GM23338 (cell line): ENCODE data around the gene MTRR. TPM values are rescaled to one million over a fixed set of nuclear protein-coding genes. Genes with fewer than 3 reads are reported as not detected.

Experiments
- ATAC-seq: fragments of 200-7000 bp; cut with Tn5 transposase; 3 replicates; pipeline ENCODE4 v1.9.1; 2020
- DNase-seq: peaks from one replicate; pipeline ENCODE4 v3.0.0-alpha.2; 2015; ENCODE audit warnings: low spot score
- H2AFZ ChIP-seq: fragments of 200-600 bp; sonication (generic); 2 replicates; pipeline ENCODE4 v1.8.0; 2016; ENCODE audit warnings: antibody characterized with exemption, mild to moderate bottlenecking, moderate library complexity
- H3F3A ChIP-seq: fragments of 200-600 bp; sonication (generic); replicated peaks from 2 replicates; pipeline ENCODE4 v1.8.0; 2017; ENCODE audit warnings: antibody characterized with exemption, mixed run types, low read depth
- H3K27ac ChIP-seq: fragments of 200-600 bp; sonication (generic); 2 replicates; pipeline ENCODE4 v1.6.1; 2016; ENCODE audit warnings: low read depth
- H3K27me3 ChIP-seq: fragments of 200-600 bp; sonication (generic); 2 replicates; pipeline ENCODE4 v1.8.0; 2016; ENCODE audit warnings: mild to moderate bottlenecking, mixed run types, moderate library complexity; ENCODE audit not compliant: insufficient read depth
- H3K36me3 ChIP-seq: fragments of 200-600 bp; sonication (generic); 2 replicates; pipeline ENCODE4 v1.8.0; 2016; ENCODE audit warnings: mild to moderate bottlenecking; ENCODE audit not compliant: insufficient read depth
- H3K4me1 ChIP-seq: fragments of 200-600 bp; sonication (generic); 2 replicates; pipeline ENCODE4 v1.8.0; 2016; ENCODE audit warnings: mild to moderate bottlenecking, moderate library complexity; ENCODE audit not compliant: insufficient read depth
- H3K4me2 ChIP-seq: fragments of 200-600 bp; sonication (generic); 2 replicates; pipeline ENCODE4 v1.7.1; 2017; ENCODE audit warnings: mixed run types
- H3K4me3 ChIP-seq: fragments of 200-600 bp; sonication (generic); 2 replicates; pipeline ENCODE4 v1.6.1; 2016; ENCODE audit warnings: mixed run types
- H3K79me2 ChIP-seq: fragments of 200-600 bp; sonication (generic); replicated peaks from 2 replicates; pipeline ENCODE4 v1.8.0; 2017; ENCODE audit warnings: mild to moderate bottlenecking; ENCODE audit not compliant: insufficient read depth
- H3K9me2 ChIP-seq: fragments of 200-600 bp; sonication (generic); 2 replicates; pipeline ENCODE4 v1.8.0; 2017; ENCODE audit not compliant: insufficient read depth
- H4K20me1 ChIP-seq: fragments of 200-600 bp; sonication (generic); replicated peaks from 2 replicates; pipeline ENCODE4 v1.8.0; 2017; ENCODE audit warnings: mild to moderate bottlenecking; ENCODE audit not compliant: insufficient read depth
- H3K27ac Mint-ChIP-seq: 2 replicates; pipeline ENCODE4 v1.8.0; 2020; ENCODE audit warnings: inconsistent platforms, mild to moderate bottlenecking, moderate library complexity, mixed read lengths
- H3K27me3 Mint-ChIP-seq: 3 replicates; pipeline ENCODE4 v1.8.0; 2022; ENCODE audit warnings: low read depth, mild to moderate bottlenecking, moderate library complexity, mixed read lengths, inconsistent platforms; ENCODE audit not compliant: insufficient read depth, poor library complexity
- H3K36me3 Mint-ChIP-seq: 3 replicates; pipeline ENCODE4 v1.8.0; 2021; ENCODE audit warnings: low read depth, mild to moderate bottlenecking, inconsistent platforms, moderate library complexity, mixed read lengths
- H3K4me1 Mint-ChIP-seq: 3 replicates; pipeline ENCODE4 v1.8.0; 2020; ENCODE audit warnings: mild to moderate bottlenecking, inconsistent platforms, mixed read lengths
- H3K4me3 Mint-ChIP-seq: 3 replicates; pipeline ENCODE4 v1.8.0; 2021; ENCODE audit warnings: moderate library complexity, mild to moderate bottlenecking, inconsistent platforms, mixed read lengths
- H3K9me3 Mint-ChIP-seq: 3 replicates; pipeline ENCODE4 v1.8.0; 2020; ENCODE audit warnings: moderate library complexity, mild to moderate bottlenecking, inconsistent platforms, mixed read lengths
- CREB1 ChIP-seq: fragments of 250-450 bp; sonication (Bioruptor Pico); IDR thresholded peaks from 2 replicates; pipeline ENCODE4 v1.5.0; 2020; ENCODE audit warnings: low read depth, mild to moderate bottlenecking, moderate library complexity
- CTCF ChIP-seq, 2 experiments: fragments of 200-600 bp in 1 of 2; sonication (generic) in 1 of 2; conservative IDR thresholded peaks; 2 replicates each; pipeline versions ENCODE4 v1.5.1 to v1.6.1; 2016 to 2017; ENCODE audit warnings: antibody characterized with exemption in 2 of 2, low read depth in 2 of 2, mild to moderate bottlenecking in 2 of 2, moderate library complexity in 1 of 2
- ETS1 ChIP-seq: IDR thresholded peaks from 2 replicates; pipeline ENCODE4 v1.6.1; 2016; ENCODE audit warnings: antibody characterized with exemption
- EZH2 ChIP-seq: fragments of 200-600 bp; sonication (generic); IDR thresholded peaks from one replicate; pipeline ENCODE4 v1.8.0; 2017; ENCODE audit warnings: antibody characterized with exemption, mild to moderate bottlenecking, low read depth; ENCODE audit not compliant: unreplicated experiment
- EZH2phosphoT487 ChIP-seq: fragments of 200-600 bp; sonication (generic); IDR thresholded peaks from one replicate; pipeline ENCODE4 v1.8.1; 2018; ENCODE audit warnings: antibody characterized with exemption; ENCODE audit not compliant: unreplicated experiment
- JUNB ChIP-seq: IDR thresholded peaks from one replicate; pipeline ENCODE4 v1.6.1; 2016; ENCODE audit warnings: antibody characterized with exemption; ENCODE audit not compliant: unreplicated experiment
- NANOG ChIP-seq: IDR thresholded peaks from 2 replicates; pipeline ENCODE4 v1.6.1; 2016; ENCODE audit warnings: antibody characterized with exemption, borderline replicate concordance
- POLR2AphosphoS5 ChIP-seq: IDR thresholded peaks from 2 replicates; pipeline ENCODE4 v1.6.1; 2016; ENCODE audit warnings: antibody characterized with exemption, low read depth
- REST ChIP-seq: IDR thresholded peaks from one replicate; pipeline ENCODE4 v1.6.1; 2018; ENCODE audit warnings: antibody characterized with exemption; ENCODE audit not compliant: unreplicated experiment
- STAT1 ChIP-seq: IDR thresholded peaks from one replicate; pipeline ENCODE4 v1.6.1; 2016; ENCODE audit warnings: antibody characterized with exemption; ENCODE audit not compliant: unreplicated experiment
- ZNF114 ChIP-seq: fragments of 250-450 bp; sonication (Bioruptor Pico); IDR thresholded peaks from 2 replicates; pipeline ENCODE4 v1.5.0; 2020; ENCODE audit warnings: mild to moderate bottlenecking, moderate library complexity
- ZNF331 ChIP-seq: fragments of 250-450 bp; sonication (Bioruptor Pico); IDR thresholded peaks from 2 replicates; pipeline ENCODE4 v1.5.0; 2020; ENCODE audit warnings: low read depth, mild to moderate bottlenecking, moderate library complexity
- ZNF462 ChIP-seq: fragments of 250-450 bp; sonication (Bioruptor Pico); IDR thresholded peaks from 2 replicates; pipeline ENCODE4 v1.5.0; 2020; ENCODE audit warnings: mild to moderate bottlenecking, moderate library complexity
- polyA plus RNA-seq: library from polyadenylated mRNA; unstranded; fragments of >200 nt; fragmentation: Nextera tagmentation; extraction: Ambion mirVana; gene quantifications from 2 replicates; pipeline ENCODE4 v1.2.1, GENCODE V29; 2016
- total RNA-seq: library from RNA; depleted of rRNA; stranded (reverse); fragments of >200 nt; shearing (Covaris generic); gene quantifications from 2 replicates; pipeline ENCODE4 v1.2.3, GENCODE V29; 2014

Gene MTRR
- total and polyA plus RNA-seq, 2 experiments from 2014 or later: 16.5 to 55.9 TPM

GRCh38 chr5:7908317-7908716 lies 39.4 kb downstream of the MTRR start:
- peaks cover 3% of the 10 kb centered on the region; the same call in 1 of the 2 replicates for H3K9me2 ChIP-seq
- no peak overlapping the region for H2AFZ ChIP-seq
- DNase-seq (no peak), ATAC-seq (no peak)
- no peaks in the 10 kb centered on the region for H3F3A ChIP-seq
- TF ChIP-seq REST (no peak), POLR2AphosphoS5 (no peak), NANOG (no peak), ETS1 (no peak), ZNF331 (CRISPR knock-in tag) (no peak), EZH2phosphoT487 (no peak), ZNF114 (no peak), CREB1 (CRISPR knock-in tag) (no peak), ZNF462 (CRISPR knock-in tag) (no peak), CTCF (conservative IDR thresholded peaks at IDR 0.05; ENCODE audit: low read depth in 2 of 2) (no peak), STAT1 (no peak), EZH2 (no peak), JUNB (no peak)
- no peak overlapping the region for H3K4me3 Mint-ChIP-seq
- H3K79me2 ChIP-seq: no peaks in the 10 kb centered on the region
- H3K4me1 ChIP-seq: no peaks in the 10 kb centered on the region
- H3K4me2 ChIP-seq: no peak overlapping the region
- peaks cover 4% of the 10 kb centered on the region; the same call in 1 of the 2 replicates for H3K36me3 ChIP-seq
- no peaks in the 10 kb centered on the region for H4K20me1 ChIP-seq
- no peaks in the 10 kb centered on the region for H3K27me3 ChIP-seq
- H3K4me1 Mint-ChIP-seq: no peaks in the 10 kb centered on the region
- H3K27ac Mint-ChIP-seq: no peak overlapping the region
- H3K36me3 Mint-ChIP-seq: peaks cover 64% of the 10 kb centered on the region
- H3K27ac ChIP-seq: no peak overlapping the region
- peaks cover 42% of the 10 kb centered on the region for H3K9me3 Mint-ChIP-seq
- peaks cover 2% of the 10 kb centered on the region for H3K27me3 Mint-ChIP-seq
- H3K4me3 ChIP-seq: no peak overlapping the region
